ENCODE results near the gene PAH.

PAH gene

GRCh38 chr12:102814691-102815367, 102.2 kb downstream of the PAH start:
- no peak for FAIRE-seq

GRCh38 chr12:102812344-102812743, 104.7 kb downstream of the PAH start:
- no peak for FAIRE-seq

GRCh38 chr12:102811110-102811737, 105.8 kb downstream of the PAH start:
- FAIRE-seq = no peak

GRCh38 chr12:102808412-102808811, 108.6 kb downstream of the PAH start:
- no peak for FAIRE-seq

GRCh38 chr12:102806592-102806991, 110.5 kb downstream of the PAH start:
- FAIRE-seq = no peak

- FAIRE-seq = no peak
Measured at GRCh38 chr12:102806110-102806509, 110.9 kb downstream of the PAH start.

- FAIRE-seq = no peak
Measured at GRCh38 chr12:102800565-102800964, 116.5 kb downstream of the PAH start.

GRCh38 chr12:102799229-102799628, 117.8 kb downstream of the PAH start:
- no peak for FAIRE-seq

- no peak for FAIRE-seq
Measured at GRCh38 chr12:102797528-102797927, 119.5 kb downstream of the PAH start.

GRCh38 chr12:102793921-102794320, 123.1 kb downstream of the PAH start:
- FAIRE-seq = no peak
